GM19438 (cell line): ENCODE results near the gene FCAMR.
"Not testable (repeated sequence)": the region's sequence is repeated elsewhere in the genome, so short reads cannot be mapped to it uniquely, and the experiment has no call there.

Experiments
- ATAC-seq: cut with Tn5 transposase; IDR thresholded peaks from one replicate; pipeline ENCODE4 v1.9.1; 2021; ENCODE audit warnings: low read depth; ENCODE audit not compliant: unreplicated experiment

Gene FCAMR

DNA sequence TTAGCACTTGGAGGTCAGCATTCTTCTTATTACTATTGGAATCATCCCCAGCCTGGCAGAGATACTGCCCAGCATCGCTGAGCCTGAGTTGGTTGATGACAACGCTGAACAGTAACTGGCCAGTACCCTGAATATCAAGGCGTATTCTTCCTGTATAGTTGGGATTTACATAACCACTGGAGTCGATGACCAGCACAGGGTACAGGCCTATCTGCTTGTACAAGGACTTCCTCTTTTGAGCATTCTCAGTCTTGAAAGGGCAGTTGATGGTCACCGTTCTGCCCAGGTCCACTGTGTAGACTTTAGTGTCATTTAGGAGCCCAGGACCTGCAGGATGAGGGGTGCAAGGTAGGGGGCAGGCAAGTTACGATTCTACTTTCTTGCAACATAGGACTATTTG, 32.8 kb downstream of the FCAMR start:
- no peak for ATAC-seq

DNA sequence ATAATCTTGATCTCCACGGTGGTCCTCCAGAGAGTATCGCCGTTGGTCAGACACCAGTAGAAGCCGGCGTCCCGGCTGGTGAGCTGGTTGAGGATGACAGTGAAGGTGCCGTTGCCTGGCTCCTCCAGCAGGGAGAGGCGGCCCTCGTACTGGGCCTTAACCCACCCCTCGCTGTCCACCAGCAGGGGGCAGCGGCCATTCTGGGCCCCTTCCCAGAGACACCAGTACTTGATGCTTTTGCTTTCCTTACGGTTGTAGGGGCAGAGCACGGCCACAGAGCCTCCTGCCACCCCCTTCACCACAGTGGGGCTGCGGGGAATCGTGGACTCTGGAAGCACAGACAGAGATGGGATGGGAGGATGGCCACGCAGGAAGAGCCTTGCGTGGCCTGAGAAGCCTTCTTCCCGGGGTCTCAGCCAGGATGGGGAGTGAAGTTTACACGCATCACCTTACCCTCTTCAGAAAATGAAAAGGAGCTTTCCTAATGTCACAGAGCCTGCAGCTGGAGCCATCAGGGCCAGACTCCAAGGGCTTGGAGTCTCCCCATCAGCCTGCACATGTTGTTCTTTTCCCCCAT, 34.7 kb downstream of the FCAMR start:
- no peak for ATAC-seq

DNA sequence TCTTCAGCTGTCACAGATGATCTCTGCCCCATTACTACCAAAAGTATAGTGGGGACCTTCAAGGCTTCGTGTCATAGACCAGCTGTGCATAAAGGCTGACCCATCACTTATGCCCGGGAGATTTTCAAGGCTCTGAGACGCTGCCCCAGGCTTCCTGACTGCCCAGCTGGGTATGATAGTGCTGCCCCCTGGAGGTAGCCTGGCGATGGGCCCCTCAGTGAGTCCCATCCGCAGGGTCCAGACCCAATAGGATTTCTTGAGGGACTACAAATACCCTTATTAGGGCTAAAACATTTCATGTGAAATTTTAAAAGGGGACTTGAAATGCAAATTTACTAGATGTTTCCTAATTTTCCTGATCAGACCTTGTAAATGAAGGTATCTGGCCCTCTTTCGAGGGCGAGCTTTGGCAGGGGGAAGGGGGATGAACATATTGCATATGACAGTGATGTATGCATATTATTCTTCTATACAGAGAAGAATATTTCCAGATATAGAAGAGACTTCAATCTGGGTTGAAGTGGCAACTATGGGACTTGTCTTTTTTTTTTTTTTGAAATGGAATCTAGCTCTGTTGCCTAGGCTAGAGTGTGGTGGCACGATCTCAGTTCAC, 36.8 kb downstream of the FCAMR start:
- no peak for ATAC-seq

DNA sequence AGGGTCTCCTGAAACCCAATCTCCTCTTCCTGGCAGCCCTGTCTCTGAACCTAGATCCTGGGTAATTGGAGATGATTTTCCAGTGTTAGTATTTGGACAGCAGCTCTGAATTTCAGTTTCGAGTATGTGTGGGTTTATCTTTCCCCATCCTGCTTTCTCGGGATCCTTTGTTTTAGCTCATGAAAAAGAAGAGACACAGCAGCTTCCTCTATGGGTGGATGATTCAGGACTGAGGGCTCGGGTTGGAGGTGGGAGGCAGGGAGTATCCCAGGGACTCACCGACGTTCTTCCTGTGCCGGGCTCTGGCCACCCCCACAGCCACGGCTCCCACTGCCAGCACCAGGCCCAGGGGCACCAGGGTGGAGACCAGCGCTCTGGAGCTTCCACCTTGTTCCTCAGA, 38.1 kb downstream of the FCAMR start:
- no peak for ATAC-seq

DNA sequence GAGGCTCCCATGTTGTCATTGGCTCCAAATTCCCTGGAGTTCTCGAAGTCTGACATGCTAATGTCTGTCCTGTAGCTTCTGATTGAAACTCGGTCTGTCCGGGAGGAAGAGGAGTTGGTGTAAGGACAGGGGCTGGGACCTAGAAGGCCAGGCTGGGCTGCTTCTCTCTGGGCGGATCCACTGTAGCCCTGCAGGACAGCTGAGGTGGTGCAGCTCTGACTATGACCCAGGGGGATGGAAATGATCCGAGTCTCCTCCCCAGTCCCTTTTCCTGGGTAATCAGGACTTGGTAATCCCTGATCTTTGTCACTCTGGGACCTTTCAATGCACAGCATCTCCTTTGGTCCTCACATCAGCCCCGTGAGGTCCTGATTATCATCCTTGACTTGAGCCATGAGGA, 38.6 kb downstream of the FCAMR start:
- no peak for ATAC-seq

DNA sequence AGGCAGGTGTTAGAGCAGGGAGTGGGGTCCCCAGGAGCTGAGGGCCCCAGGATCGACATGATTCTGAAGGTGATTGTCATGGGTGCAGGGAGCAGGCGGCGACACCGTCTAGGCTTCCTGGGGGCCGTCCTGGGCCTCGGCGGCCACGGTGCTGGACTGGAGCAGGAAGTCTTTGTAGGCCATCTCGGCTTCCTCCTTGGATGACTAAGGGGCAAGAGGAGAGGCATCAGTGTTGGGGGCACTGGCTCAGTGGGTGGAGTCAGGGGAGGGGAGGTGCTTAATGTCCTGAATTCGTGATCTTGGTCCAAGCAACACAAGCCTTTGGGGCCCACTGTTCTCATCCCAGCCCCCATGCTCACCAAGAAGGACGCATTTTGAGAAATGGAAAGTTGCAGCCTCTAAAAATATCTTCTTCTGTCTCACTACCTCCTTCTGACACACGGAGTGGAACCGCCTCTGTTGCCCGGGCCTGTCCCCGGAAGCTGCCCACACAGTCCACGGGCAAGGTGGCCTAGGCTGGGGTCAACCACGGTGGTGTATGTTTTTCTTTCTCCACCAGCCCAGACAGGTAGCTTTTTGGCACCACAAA, 40.0 kb downstream of the FCAMR start:
- ATAC-seq, result peak; percentile 80

DNA sequence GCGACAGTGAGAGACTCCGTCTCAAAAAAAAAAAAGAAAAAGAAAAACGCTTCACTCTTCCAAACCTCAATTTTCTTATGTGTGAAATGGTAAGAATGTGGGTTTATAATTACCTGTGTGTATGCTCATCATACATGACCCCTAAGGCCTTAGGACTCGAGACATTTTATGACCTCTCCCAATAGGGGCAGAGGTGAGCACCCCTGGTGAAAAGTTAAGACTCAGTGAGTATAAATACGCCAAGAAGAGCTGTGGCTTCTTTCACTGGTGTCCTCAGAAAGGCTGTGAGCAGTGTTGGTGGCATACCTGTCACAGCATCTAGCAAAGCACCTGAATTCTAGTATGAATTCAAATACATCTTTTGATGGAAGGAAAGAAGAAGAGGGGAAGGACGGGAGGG, 40.7 kb downstream of the FCAMR start:
- ATAC-seq, result no peak

DNA sequence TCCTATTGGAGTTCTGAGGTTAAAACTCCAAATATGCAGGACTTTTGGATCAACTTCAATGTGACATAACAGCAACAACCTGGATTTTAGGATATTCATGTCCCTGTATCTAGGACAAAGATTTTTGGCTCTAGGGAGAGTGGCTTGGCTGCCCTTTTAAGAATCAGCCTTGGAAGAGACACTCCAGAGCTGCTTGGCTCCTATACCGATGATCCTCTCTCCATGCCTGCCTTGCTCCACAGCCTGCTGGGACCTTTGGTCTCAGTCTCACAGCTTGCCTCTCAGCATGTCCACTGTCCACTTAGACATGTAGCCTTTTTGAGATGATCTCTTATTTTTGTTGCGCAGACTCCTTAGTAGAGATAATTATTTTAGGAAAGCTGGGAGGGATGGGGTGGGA, 44.0 kb downstream of the FCAMR start:
- ATAC-seq, result no peak

DNA sequence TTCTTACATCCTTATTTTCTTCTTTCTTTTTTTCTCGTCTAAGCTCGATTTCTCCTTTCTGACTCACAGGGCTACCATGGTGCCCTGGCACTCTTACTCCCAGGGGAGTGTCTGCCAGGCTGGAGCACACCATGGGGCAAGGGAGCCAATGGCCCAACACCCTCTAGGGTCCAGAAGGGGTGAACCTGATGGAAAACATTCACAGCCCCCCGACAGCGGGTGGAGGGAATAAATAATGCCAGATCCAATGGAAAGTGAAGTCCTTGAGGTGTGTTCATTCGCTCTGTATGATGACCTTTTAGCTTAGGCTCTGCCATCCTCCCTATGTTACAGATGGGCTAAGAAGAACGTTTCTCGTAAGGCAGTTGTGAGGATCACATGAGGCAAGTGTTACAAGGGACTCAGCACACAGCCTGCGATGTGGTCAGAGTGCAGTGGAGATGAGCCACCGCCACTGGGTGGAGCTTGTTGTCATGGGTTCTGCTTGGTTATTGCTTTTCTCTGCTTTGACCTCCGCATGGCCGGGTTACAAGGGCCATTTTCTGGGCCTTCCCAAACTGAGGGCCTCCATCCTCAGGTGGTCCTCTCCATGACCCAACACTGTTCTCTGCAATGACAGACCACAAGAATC, 45.0 kb downstream of the FCAMR start:
- ATAC-seq, result peak; percentile 39

DNA sequence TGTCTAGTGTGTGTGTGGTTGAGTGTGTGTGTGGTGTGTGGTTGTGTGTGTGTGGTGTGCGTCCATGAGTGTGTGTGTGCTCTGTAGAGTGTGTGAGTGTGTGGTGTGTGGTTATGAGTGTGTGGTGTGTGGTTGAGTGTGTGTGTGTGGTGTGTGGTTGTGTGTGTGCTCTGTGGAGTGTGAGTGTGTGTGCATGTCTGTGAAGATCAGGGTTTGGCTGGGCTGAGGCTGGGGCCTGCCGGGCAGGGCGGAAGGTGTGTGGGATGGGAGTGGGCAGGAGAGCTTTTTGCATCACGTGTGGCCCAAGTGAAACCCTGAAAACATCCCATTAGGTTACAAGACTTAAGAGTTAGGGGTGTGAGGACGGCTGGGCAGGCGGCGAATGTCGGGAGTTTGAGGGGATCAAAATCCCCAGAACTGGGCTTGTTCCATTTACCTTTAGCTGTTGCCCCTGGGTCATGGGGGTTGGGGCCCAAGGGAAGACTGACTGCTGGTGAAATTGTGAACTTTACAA, 45.6 kb downstream of the FCAMR start:
- peak; percentile 27 for ATAC-seq

DNA sequence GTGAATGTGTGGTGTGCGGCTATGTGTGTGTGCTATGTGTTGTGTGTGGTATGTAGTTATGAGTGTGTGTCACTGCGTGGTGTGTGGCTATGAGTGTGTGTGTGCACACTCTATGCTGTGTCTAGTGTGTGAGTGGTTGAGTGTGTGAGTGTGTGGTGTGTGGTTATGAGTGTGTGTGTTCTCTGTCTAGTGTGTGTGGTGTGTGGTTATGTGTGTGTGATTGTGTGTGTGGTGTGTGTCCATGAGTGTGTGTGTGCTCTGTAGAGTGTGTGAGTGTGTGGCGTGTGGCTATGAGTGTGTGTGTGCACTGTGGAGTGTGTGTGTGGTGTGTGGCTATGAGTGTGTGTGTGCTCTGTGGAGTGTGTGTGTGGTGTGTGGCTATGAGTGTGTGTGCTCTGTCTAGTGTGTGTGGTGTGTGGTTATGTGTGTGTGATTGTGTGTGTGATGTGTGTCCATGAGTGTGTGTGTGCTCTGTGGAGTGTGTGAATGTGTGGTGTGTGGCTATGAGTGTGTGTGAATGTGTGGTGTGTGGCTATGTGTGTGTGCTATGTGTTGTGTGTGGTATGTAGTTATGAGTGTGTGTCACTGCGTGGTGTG, 46.2 kb downstream of the FCAMR start:
- ATAC-seq, result not testable (repeated sequence)

DNA sequence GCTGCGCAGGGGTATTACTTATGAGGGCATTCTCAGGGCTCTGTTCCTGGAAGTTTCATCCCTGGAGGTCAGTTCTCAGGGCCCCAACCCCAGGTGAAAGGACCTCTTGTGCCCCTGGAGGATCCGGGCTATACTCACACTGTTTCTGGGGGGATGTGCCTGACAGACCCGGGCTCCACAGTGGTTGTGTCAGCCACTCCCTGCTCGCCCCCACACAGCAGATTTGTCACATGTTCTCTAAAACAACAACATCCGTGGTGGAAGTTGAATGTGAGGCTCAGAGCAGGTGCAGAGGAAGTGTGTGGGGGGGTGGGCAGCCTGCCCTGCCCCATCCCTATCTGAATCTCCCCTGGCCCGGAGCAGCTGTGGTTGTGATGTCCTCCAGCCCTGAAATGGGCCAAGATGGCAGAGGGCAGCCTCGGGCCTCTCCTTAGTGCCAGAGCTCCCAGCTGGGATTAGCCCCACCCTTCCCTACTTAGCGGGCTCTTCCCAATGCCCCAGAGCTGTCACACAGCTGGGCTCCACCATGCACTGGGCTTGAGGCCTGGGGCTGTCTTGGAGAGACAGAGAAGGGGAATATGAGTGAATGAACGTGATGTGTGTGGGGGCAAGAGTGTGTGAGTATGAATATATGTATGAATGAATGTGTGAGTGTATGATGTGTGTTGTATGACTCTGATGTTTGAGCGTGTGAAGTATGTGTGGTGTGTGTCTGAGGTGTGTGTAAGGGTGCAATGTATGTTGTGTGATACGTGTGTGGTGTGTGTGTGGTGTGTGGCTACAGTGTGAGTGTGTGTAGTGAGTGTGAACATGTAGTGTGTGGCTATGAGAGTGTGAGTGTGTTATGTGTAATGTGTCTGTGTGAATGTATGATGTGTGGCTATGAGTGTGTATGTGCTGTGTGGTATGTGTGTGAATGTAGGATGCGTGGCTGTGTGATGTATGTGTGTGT, 47.0 kb downstream of the FCAMR start:
- peak; percentile 63 for ATAC-seq

DNA sequence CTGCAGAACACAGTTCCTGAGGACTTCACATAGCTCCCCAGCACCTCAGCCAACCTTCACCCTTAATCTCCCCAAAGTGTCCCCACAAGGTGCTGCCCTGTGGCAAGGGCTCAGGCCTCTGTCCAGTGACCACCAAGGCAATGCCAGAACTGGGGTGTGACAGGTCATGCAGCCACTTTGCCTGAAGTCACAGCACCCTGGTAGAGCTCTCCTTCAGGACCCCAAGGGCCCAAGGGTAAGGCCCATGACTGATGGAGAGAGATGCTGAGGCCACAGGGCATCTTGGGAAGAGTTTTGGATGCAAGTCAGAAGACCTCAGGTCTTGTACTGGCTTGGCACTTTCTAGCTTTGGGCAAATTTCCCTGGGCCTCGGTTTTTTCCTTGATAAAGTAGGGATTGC, 47.7 kb downstream of the FCAMR start:
- ATAC-seq, result no peak

DNA sequence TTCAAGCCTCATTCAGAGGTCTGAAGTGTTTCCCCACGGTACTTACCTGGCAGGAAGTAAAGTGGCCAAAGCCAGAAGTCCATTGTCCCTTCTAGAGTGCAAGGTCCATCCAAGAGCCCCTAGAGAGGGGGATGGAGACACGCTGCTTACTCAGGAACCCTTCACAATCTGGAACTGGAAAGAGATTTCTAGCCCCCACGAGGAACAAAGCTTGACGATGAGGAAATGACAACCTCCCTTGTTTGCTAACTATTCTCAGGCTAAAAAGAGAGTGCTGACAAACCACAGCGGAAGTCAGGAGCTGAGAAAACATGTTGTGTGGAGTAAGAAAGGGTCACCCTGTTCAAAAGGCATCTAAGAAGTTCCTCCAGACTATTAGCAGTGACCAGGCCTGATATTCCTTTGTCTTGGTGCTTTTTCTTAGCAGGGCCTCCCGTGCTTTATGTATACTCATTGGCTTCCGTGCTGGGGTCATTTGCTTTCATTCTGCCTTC, 48.4 kb downstream of the FCAMR start, which contains the start of gene FCMR:
TSS of gene FCMR (minus strand) at position 170 of the 494 bp plus-strand sequence. CDS start at position 83, 87 bp downstream.
- peak; percentile 27 for ATAC-seq

DNA sequence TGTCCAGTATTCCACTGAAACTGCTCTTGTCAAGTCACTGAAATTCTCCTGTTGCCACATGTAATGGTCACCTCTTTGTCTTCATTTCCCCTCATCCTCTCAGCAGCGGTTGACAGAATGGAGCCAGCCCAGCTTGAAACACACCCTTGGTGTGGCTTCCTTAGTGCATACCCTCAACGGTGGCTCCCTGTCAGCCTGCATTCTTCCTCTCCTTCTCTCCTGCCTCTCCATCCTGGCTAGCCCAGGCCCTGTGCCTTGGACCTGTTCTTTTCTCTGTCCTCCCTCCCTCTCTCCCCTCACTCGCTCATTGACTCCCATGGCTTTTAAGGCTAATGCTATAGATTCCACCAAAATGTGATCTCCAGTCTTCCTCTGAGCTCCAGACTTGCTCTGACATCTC, 52.2 kb downstream of the FCAMR start:
- ATAC-seq, result no peak

DNA sequence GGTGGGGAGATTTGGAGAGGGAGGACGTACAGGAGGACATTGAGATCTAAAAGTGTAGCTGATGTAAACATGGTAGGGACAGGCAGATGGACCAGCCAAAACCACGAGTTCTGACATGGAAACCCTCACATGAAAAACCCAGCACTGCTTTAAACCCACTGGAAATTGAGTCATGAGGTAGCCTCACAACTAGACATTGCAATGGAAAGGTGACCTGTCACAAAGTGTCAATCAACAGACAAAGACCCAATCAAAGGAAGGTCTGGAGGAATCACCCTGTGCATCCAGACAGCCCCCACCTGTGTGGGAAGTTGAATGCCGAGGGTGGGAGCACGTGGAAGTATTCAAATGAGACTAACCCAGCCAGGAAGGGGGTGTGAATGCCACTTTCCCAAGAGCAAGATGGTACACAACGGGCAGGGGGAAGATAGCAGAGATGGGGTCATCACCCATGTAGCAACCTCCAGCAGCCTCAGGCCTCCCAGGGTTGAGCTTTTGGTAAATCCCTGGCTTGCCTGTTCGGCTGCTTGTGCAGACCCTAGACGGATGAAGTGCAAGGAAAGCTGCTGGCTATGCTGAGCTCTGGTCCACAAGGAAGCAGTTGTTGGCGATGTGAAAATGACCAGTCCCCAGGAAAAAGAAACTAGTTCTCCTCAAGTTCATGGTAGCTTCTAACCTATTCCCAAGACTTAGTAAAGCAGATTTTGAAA, 54.1 kb downstream of the FCAMR start:
- ATAC-seq, result no peak

DNA sequence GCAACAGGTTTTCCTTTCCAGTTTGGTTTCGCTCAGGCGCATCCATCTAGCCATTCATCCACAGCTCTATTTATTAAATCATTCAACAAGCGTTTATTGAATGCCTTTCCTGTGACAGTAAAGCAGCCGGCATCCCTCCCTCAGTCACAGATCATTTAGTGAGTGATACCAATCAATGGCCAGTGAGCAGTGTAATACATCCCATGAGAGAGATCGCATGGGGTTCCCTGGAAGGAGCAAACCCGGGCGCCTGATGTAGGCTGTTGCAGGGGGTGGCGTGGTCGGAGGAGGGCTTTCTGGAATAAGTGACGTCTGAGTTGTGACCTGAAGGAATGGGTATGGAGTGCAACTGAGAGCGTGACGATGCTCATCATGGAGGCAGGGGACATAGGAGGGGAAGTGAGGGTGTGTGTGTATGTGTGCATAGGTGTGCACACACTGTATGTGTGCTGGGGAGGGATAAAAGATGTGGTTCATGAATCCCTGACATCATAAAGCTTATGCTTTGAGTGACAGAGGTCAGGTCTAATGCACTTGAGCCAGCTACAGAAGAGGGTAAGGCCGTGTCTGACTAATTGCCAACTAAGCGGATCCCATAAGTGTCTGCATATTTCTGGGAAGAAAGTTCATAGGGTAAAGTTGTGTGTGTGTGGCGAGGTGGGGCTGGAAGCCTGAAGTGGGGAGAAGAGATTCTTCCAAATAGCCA, 55.1 kb downstream of the FCAMR start:
- ATAC-seq, result no peak

DNA sequence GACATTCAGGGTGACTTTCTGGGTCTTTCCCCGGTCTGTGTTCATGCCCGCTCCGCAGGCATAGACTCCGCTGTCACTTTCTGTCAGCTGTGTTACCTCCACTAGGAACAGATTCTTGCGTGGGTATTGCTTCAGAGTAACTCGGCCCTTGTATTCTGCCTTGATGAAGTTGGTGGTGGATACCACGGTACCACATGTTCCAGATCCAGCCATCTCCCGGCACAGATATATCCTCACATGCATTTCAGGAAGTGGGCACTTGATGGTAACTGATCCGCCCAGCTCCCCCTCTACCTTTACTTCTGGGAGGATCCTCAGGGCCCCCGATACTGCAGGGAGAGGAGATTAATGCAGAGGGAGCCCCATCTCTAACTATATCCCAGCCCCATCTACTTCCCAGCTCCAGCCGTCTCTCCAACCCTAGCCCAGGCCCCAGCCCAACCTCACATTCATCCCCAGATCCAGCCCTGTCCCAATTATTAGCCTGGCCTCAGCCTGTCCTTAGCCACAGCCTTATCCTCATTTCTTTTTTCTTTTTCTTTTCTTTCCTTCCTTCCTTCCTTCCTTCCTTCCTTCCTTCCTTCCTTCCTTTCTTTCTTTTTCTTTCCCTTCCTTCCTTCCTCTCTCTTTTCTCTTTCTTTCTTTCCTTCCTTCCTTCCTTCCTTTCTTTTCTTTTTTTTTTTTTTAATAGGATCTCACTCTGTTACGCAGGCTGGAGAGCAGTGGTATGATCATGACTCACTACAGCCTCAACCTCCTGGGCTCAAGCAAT, 56.3 kb downstream of the FCAMR start:
- no peak for ATAC-seq
